HepG2 (cell line): ENCODE measurements around the gene UNC119B. TPM values are rescaled to one million over a fixed set of nuclear protein-coding genes. Genes with fewer than 3 reads are reported as not detected.

Experiments
- CHCHD3 ChIP-seq: sonication (generic); formaldehyde crosslinking; IDR thresholded peaks from 2 replicates; pipeline ENCODE4 v1.8.0; 2022; ENCODE audit warnings: mild to moderate bottlenecking, missing genetic modification reagents, moderate library complexity
- HNRNPH1 ChIP-seq: fragments of 200-400 bp; formaldehyde crosslinking; optimal IDR thresholded peaks from 2 replicates; pipeline ENCODE3; 2017; ENCODE audit warnings: mild to moderate bottlenecking, low read depth, low read length
- PRDM15 ChIP-seq: sonication (generic); formaldehyde crosslinking; IDR thresholded peaks from 2 replicates; pipeline ENCODE4 v1.4.0; 2020; ENCODE audit warnings: missing genetic modification reagents
- SETDB1 ChIP-seq: sonication (generic); formaldehyde crosslinking; IDR thresholded peaks from 2 replicates; pipeline ENCODE4 v1.5.1; 2020; ENCODE audit warnings: missing genetic modification reagents, mild to moderate bottlenecking, borderline replicate concordance
- SKIL ChIP-seq: sonication (generic); formaldehyde crosslinking; IDR thresholded peaks from 2 replicates; pipeline ENCODE4 v1.8.0; 2022; ENCODE audit warnings: missing genetic modification reagents, mild to moderate bottlenecking, moderate library complexity, borderline replicate concordance
- TBL1XR1 ChIP-seq: fragments of 150-350 bp; IDR thresholded peaks from 2 replicates; pipeline ENCODE4 v1.6.1; 2014; ENCODE audit warnings: borderline replicate concordance, low read length; ENCODE audit not compliant: partially characterized antibody
- ZBTB49 ChIP-seq: sonication (generic); formaldehyde crosslinking; IDR thresholded peaks from 2 replicates; pipeline ENCODE4 v1.4.0; 2020; ENCODE audit warnings: missing genetic modification reagents, borderline replicate concordance
- ZNF543 ChIP-seq: sonication (generic); formaldehyde crosslinking; IDR thresholded peaks from 2 replicates; pipeline ENCODE4 v1.4.0; 2020; ENCODE audit warnings: mild to moderate bottlenecking, missing genetic modification reagents
- ZNF558 ChIP-seq: sonication (generic); formaldehyde crosslinking; IDR thresholded peaks from 2 replicates; pipeline ENCODE4 v1.9.0; 2022; ENCODE audit warnings: mild to moderate bottlenecking, missing genetic modification reagents, borderline replicate concordance
- ZNF879 ChIP-seq: sonication (generic); formaldehyde crosslinking; IDR thresholded peaks from 2 replicates; pipeline ENCODE4 v1.8.1; 2023; ENCODE audit warnings: missing genetic modification reagents
- polyA plus RNA-seq, 8 experiments: library from polyadenylated mRNA; depleted of rRNA in 3 of 8; stranded (reverse) in 7 of 8; unstranded in 1 of 8; fragments of >200 nt; fragmentation: Illumina TruSeq in 4 of 8; extraction: Trizol in 4 of 8; gene quantifications; 2 replicates each; pipeline versions ENCODE4 v1.2.1 to v1.2.3, GENCODE V29; 2011 to 2016; ENCODE audit warnings: low read depth in 4 of 8, missing spikeins in 1 of 8, mixed read lengths in 1 of 8; ENCODE audit not compliant: insufficient read depth in 1 of 8
- total RNA-seq, 5 experiments: library from RNA; depleted of rRNA; stranded (reverse); fragments of >200 nt; fragmentation: Illumina TruSeq; extraction: Trizol; gene quantifications; 2 replicates each; pipeline ENCODE4 v1.2.3, GENCODE V29; 2016; ENCODE audit warnings: low read depth in 1 of 5

UNC119B gene
- total and polyA plus RNA-seq, 2 of the 13 experiments (the other 11 are each of a cell fraction or from before 2014, with no cell fraction given): 19.6 to 19.7 TPM

DNA sequence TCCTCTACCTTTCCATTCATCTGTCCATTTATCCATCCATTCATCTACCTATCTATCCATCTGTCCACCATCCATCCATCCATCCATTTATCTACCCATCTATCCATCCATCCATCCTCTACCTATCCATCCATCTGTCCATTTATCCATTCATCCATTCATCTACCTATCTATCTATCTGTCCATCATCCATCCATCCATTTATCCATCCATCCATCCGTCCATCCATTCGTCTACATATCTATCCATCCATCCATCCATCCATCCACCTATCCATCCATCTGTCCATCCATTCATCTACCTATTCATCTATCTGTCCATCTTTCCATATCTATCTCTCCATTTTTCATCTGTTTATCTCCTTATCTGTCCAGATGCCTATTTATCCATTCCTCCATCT, 48.8 kb upstream of the UNC119B start (continued):
- no peak for TF ChIP-seq TBL1XR1
- no peak for TF ChIP-seq PRDM15 (CRISPR knock-in tag)
- no peak for TF ChIP-seq ZNF543 (CRISPR knock-in tag)
- no peak for TF ChIP-seq SETDB1 (CRISPR knock-in tag)
- TF ChIP-seq CHCHD3 (CRISPR knock-in tag): no peak
- TF ChIP-seq HNRNPH1: no peak
- TF ChIP-seq ZNF879 (CRISPR knock-in tag): no peak
- no peak for TF ChIP-seq SKIL (CRISPR knock-in tag)
- no peak for TF ChIP-seq ZNF558 (CRISPR knock-in tag)
- no peak for TF ChIP-seq ZBTB49 (CRISPR knock-in tag)
